ENCODE data around the gene JMJD6. TPM values are rescaled to one million over a fixed set of nuclear protein-coding genes. Genes with fewer than 3 reads are reported as not detected.

The JMJD6 gene
- total and polyA plus RNA-seq, 2 of the 8 experiments (the other 6 are each of a cell fraction or from before 2014, with no cell fraction given), result 8.6 to 18.6 TPM

- TF ChIP-seq SP1 (IDR thresholded peaks at IDR 0.05; ENCODE audit: low read depth, low read length) (no peak), SIX5 (IDR thresholded peaks at IDR 0.05; ENCODE audit: low read depth, low read length) (no peak), POU5F1 (IDR thresholded peaks at IDR 0.05; ENCODE audit: low read depth, low read length) (no peak), CHD7 (IDR thresholded peaks at IDR 0.05; ENCODE audit: insufficient replicate concordance, low read length) (no peak), CTCF (IDR thresholded peaks at IDR 0.05; ENCODE audit: control extremely low read depth in 1 of 3, insufficient read depth in 1 of 3, low read depth in 1 of 3, low read length in 3 of 3) (no peak)
Observed at GRCh38 chr17:76758570-76758969, 32.2 kb upstream of the JMJD6 start (continued).

All from H1 (cell line).